ENCODE measurements around the gene ATP5F1C.

DNA sequence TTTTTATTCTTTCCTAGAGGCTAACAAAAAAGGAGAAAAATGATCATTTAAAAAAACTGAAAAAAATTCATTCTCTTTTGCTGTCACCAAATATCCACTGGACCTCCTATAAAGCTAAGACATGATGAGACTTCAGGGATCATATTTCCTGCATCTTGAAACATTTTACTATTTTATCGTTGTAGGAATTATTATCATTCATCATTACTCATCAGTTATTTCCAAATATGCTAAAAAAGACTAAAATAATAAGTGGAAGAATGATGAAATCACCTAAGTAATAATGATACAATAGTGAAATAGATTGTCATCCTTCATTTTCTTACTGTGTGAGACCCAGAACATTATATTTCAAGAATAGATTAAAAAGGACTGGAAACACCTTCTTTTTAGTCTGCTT is 58.6 kb downstream of the ATP5F1C start:
- TF ChIP-seq, protein P1, sequence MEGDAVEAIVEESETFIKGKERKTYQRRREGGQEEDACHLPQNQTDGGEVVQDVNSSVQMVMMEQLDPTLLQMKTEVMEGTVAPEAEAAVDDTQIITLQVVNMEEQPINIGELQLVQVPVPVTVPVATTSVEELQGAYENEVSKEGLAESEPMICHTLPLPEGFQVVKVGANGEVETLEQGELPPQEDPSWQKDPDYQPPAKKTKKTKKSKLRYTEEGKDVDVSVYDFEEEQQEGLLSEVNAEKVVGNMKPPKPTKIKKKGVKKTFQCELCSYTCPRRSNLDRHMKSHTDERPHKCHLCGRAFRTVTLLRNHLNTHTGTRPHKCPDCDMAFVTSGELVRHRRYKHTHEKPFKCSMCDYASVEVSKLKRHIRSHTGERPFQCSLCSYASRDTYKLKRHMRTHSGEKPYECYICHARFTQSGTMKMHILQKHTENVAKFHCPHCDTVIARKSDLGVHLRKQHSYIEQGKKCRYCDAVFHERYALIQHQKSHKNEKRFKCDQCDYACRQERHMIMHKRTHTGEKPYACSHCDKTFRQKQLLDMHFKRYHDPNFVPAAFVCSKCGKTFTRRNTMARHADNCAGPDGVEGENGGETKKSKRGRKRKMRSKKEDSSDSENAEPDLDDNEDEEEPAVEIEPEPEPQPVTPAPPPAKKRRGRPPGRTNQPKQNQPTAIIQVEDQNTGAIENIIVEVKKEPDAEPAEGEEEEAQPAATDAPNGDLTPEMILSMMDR (IDR thresholded peaks at IDR 0.05; ENCODE audit: poor library complexity), result no peak
- TF ChIP-seq EZH2phosphoT487 (IDR thresholded peaks at IDR 0.05; ENCODE audit: low read depth, severe bottlenecking, unreplicated experiment) (no peak), EZH2 (IDR thresholded peaks at IDR 0.05; ENCODE audit: borderline replicate concordance) (no peak)

All from hepatocyte (in vitro differentiated cells).